ENCODE results near the gene PPP2R1B. TPM values are rescaled to one million over a fixed set of nuclear protein-coding genes. Genes with fewer than 3 reads are reported as not detected.
"Not testable (repeated sequence)": the region's sequence is repeated elsewhere in the genome, so short reads cannot be mapped to it uniquely, and the experiment has no call there.

PPP2R1B gene
- total RNA-seq, 1 donor from 2014 or later = 58.1 TPM

GRCh38 chr11:111795334-111795985 is 29.3 kb upstream of the PPP2R1B start:
- Mint-ChIP-seq H3K27me3 (ENCODE audit: insufficient read depth) (no peaks in the 10 kb centered on the region), H3K4me1 (ENCODE audit: low read depth) (peaks cover 9% of the 10 kb centered on the region), H3K36me3 (ENCODE audit: low read depth) (peaks cover 18% of the 10 kb centered on the region), H3K27ac (no peak overlapping the region), H3K9me3 (no peaks in the 10 kb centered on the region), H3K4me3 (no peak overlapping the region)
- intact Hi-C loops (cut with micrococcal nuclease) = no loop called here
- DNase-seq (ENCODE audit: low spot score) = no peak

- Mint-ChIP-seq H3K4me3 (no peak overlapping the region), H3K36me3 (ENCODE audit: low read depth) (peaks cover 17% of the 10 kb centered on the region), H3K9me3 (no peaks in the 10 kb centered on the region), H3K4me1 (ENCODE audit: low read depth) (peaks cover 9% of the 10 kb centered on the region), H3K27ac (no peak overlapping the region), H3K27me3 (ENCODE audit: insufficient read depth) (no peaks in the 10 kb centered on the region)
- DNase-seq (ENCODE audit: low spot score) = no peak
- intact Hi-C loops (cut with micrococcal nuclease) = no loop called here
Observed at GRCh38 chr11:111793863-111794262, 27.7 kb upstream of the PPP2R1B start.

- peaks cover 15% of the 10 kb centered on the region for H3K36me3 Mint-ChIP-seq (ENCODE audit: low read depth)
- H3K27me3 Mint-ChIP-seq (ENCODE audit: insufficient read depth) = no peaks in the 10 kb centered on the region
- H3K27ac Mint-ChIP-seq = no peak overlapping the region
- H3K4me3 Mint-ChIP-seq = no peak overlapping the region
- no peaks in the 10 kb centered on the region for H3K9me3 Mint-ChIP-seq
- H3K4me1 Mint-ChIP-seq (ENCODE audit: low read depth) = peaks cover 9% of the 10 kb centered on the region
- intact Hi-C loops (cut with micrococcal nuclease) = no loop called here
- DNase-seq (ENCODE audit: low spot score) = no peak
Observed at GRCh38 chr11:111792955-111793500, 26.8 kb upstream of the PPP2R1B start.

- Mint-ChIP-seq H3K4me1 (ENCODE audit: low read depth) (peaks cover 9% of the 10 kb centered on the region), H3K36me3 (ENCODE audit: low read depth) (peaks cover 11% of the 10 kb centered on the region), H3K4me3 (no peak overlapping the region), H3K27me3 (ENCODE audit: insufficient read depth) (no peaks in the 10 kb centered on the region), H3K27ac (no peak overlapping the region), H3K9me3 (no peaks in the 10 kb centered on the region)
- intact Hi-C loops (cut with micrococcal nuclease) = no loop called here
- DNase-seq (ENCODE audit: low spot score) = no peak
Observed at GRCh38 chr11:111792314-111792713, 26.1 kb upstream of the PPP2R1B start.

- Mint-ChIP-seq H3K36me3 (ENCODE audit: low read depth) (peaks cover 13% of the 10 kb centered on the region), H3K27me3 (ENCODE audit: insufficient read depth) (no peaks in the 10 kb centered on the region), H3K4me3 (no peak overlapping the region), H3K27ac (no peak overlapping the region), H3K4me1 (ENCODE audit: low read depth) (no peaks in the 10 kb centered on the region), H3K9me3 (no peaks in the 10 kb centered on the region)
- no peak for DNase-seq (ENCODE audit: low spot score)
- intact Hi-C loops (cut with micrococcal nuclease) = no loop called here
Observed at GRCh38 chr11:111788464-111788863, 22.3 kb upstream of the PPP2R1B start.

- H3K27me3 Mint-ChIP-seq (ENCODE audit: insufficient read depth) = no peaks in the 10 kb centered on the region
- intact Hi-C loops (cut with micrococcal nuclease) = no loop called here
- no peak overlapping the region for H3K27ac Mint-ChIP-seq
Observed at GRCh38 chr11:111788051-111788450, 21.9 kb upstream of the PPP2R1B start.

GRCh38 chr11:111785886-111786412 is 19.8 kb upstream of the PPP2R1B start:
- Mint-ChIP-seq H3K27me3 (ENCODE audit: insufficient read depth) (no peaks in the 10 kb centered on the region), H3K4me1 (ENCODE audit: low read depth) (no peaks in the 10 kb centered on the region), H3K9me3 (no peaks in the 10 kb centered on the region), H3K4me3 (no peak overlapping the region), H3K36me3 (ENCODE audit: low read depth) (peaks cover 13% of the 10 kb centered on the region), H3K27ac (no peak overlapping the region)
- DNase-seq (ENCODE audit: low spot score) = no peak
- intact Hi-C loops (cut with micrococcal nuclease) = no loop called here

More at GRCh38 chr11:111788051-111788450, 21.9 kb upstream of the PPP2R1B start:
- no peaks in the 10 kb centered on the region for H3K9me3 Mint-ChIP-seq
- no peak for DNase-seq (ENCODE audit: low spot score)
- no peak overlapping the region for H3K4me3 Mint-ChIP-seq
- H3K4me1 Mint-ChIP-seq (ENCODE audit: low read depth) = no peaks in the 10 kb centered on the region
- H3K36me3 Mint-ChIP-seq (ENCODE audit: low read depth) = peaks cover 13% of the 10 kb centered on the region

GRCh38 chr11:111785076-111785475 is 18.9 kb upstream of the PPP2R1B start:
- Mint-ChIP-seq H3K36me3 (ENCODE audit: low read depth) (peaks cover 10% of the 10 kb centered on the region), H3K4me3 (no peak overlapping the region), H3K9me3 (no peaks in the 10 kb centered on the region), H3K4me1 (ENCODE audit: low read depth) (no peaks in the 10 kb centered on the region), H3K27ac (no peak overlapping the region), H3K27me3 (ENCODE audit: insufficient read depth) (no peaks in the 10 kb centered on the region)
- intact Hi-C loops (cut with micrococcal nuclease) = no loop called here
- no peak for DNase-seq (ENCODE audit: low spot score)

GRCh38 chr11:111784311-111784710 is 18.1 kb upstream of the PPP2R1B start:
- H3K9me3 Mint-ChIP-seq; DNase-seq (ENCODE audit: low spot score); H3K4me3 Mint-ChIP-seq; intact Hi-C loops (cut with micrococcal nuclease); H3K27me3 Mint-ChIP-seq (ENCODE audit: insufficient read depth); H3K4me1 Mint-ChIP-seq (ENCODE audit: low read depth); H3K27ac Mint-ChIP-seq: not testable (repeated sequence)
- peaks cover 10% of the 10 kb centered on the region for H3K36me3 Mint-ChIP-seq (ENCODE audit: low read depth)

- Mint-ChIP-seq H3K9me3 (no peaks in the 10 kb centered on the region), H3K36me3 (ENCODE audit: low read depth) (peaks cover 10% of the 10 kb centered on the region), H3K4me1 (ENCODE audit: low read depth) (no peaks in the 10 kb centered on the region), H3K27ac (no peak overlapping the region), H3K27me3 (ENCODE audit: insufficient read depth) (no peaks in the 10 kb centered on the region), H3K4me3 (no peak overlapping the region)
- no peak for DNase-seq (ENCODE audit: low spot score)
- intact Hi-C loops (cut with micrococcal nuclease) = no loop called here
Observed at GRCh38 chr11:111782109-111782741, 16.0 kb upstream of the PPP2R1B start.

- intact Hi-C loops (cut with micrococcal nuclease) = loop anchor here (5.0 kb wide), 1 partner anchor 497 kb away; no protein-coding TSS in a partner anchor
- Mint-ChIP-seq H3K9me3 (no peaks in the 10 kb centered on the region), H3K27ac (no peak overlapping the region), H3K27me3 (ENCODE audit: insufficient read depth) (no peaks in the 10 kb centered on the region), H3K4me3 (no peak overlapping the region), H3K36me3 (ENCODE audit: low read depth) (no peaks in the 10 kb centered on the region), H3K4me1 (ENCODE audit: low read depth) (no peaks in the 10 kb centered on the region)
- DNase-seq (ENCODE audit: low spot score) = no peak
Observed at GRCh38 chr11:111779118-111779517, 12.9 kb upstream of the PPP2R1B start.

- Mint-ChIP-seq H3K27me3 (ENCODE audit: insufficient read depth) (no peaks in the 10 kb centered on the region), H3K4me1 (ENCODE audit: low read depth) (no peaks in the 10 kb centered on the region), H3K9me3 (no peaks in the 10 kb centered on the region), H3K4me3 (no peak overlapping the region), H3K27ac (no peak overlapping the region), H3K36me3 (ENCODE audit: low read depth) (no peaks in the 10 kb centered on the region)
- no peak for DNase-seq (ENCODE audit: low spot score)
- intact Hi-C loops (cut with micrococcal nuclease) = loop anchor here (5.0 kb wide), 1 partner anchor 496 kb away; no protein-coding TSS in a partner anchor
Observed at GRCh38 chr11:111778047-111778558, 11.9 kb upstream of the PPP2R1B start.
